Stimulated activated CD4-positive, alpha-beta T cell treated with anti-CD3 and anti-CD28 coated beads, Interleukin-12 subunit alpha, Interleukin-12 subunit beta, amount 100 ng/mL, for 48 hours (primary cell): ENCODE data around the gene FARS2.
"Not testable (repeated sequence)": the region's sequence is repeated elsewhere in the genome, so short reads cannot be mapped to it uniquely, and the experiment has no call there.

Experiments used
- DNase-seq, 3 donors: peaks; one replicate each; pipeline ENCODE4 v3.0.0-alpha.2; 2020; ENCODE audit warnings: low read depth in 2 of 3, low spot score in 1 of 3

FARS2 gene

DNA sequence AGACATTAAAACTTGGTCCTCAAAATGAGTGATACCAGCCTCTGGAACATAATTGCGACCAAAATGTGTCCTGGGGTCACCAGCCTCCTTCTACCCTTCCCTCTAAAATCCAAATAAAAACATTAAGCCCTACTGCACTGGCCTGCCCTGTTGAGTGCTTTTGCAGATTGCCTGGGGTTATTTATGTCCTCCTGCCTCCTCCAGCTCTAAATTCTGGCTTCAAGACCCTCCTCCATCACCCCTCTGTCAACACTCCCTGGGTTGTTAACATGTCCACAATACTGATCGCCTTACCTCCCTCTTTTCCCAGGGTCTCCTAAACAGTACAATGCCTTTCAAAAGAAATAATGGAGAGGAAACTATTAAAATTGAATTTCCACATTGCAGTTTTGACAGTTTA, 418.0 kb downstream of the FARS2 start:
- DNase-seq: no peak

DNA sequence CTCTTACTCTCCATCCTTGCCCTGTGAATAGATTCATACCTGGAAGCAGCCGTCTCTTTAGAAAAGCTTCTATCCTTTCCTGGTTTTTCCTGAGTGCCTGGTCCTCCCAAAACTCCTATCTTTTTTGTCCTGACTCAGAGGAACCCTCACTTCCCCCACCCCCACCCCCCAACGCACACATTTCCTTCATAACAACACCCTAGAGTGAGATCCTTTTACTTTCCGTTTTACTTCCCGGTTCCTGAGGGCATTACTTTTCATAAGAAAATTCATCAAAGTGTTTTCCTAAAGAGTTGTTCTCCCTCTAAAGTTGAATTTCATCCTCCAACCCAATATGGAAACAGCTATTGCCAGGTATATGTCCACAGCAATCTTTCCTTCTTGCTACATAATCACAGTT, 418.4 kb downstream of the FARS2 start:
- DNase-seq: no peak

DNA sequence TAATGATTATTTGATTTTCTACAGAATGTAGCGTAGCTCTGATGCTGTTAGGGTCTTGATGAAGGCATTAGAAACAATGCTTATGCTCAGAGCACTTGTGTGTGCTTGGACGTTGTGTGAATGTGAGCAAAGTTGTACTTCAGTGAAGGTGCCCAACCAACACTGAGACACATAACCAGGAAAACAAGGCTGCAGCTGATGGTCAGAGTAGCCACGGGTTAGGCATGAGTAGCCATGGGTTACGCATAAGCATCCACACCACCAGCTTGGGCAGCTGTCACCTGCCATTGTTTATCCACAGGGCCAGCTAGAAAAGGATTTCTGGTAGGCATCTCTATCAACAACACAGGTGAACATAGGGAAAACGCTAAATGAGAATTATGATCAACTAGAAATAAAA, 418.8 kb downstream of the FARS2 start:
- no peak for DNase-seq

DNA sequence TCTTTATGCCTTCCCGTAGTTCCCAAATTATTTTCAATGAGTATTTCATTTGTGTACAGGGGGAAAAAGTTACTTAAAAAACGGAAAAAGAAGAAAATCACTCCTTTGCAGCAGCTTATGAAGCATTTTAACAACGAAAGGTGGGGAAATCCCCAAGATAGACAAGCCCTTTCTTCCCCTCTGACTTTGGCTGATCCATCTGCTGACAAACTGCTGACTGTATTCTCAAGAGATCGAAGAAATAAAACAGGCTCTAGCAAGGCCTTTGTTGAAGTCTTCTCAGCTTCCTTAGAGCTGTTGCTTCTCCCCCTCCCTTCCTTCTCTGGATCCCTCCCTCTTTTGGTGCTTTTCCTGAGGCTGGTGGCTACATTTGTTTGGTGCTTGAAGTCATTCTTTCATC, 420.2 kb downstream of the FARS2 start:
- no peak for DNase-seq

DNA sequence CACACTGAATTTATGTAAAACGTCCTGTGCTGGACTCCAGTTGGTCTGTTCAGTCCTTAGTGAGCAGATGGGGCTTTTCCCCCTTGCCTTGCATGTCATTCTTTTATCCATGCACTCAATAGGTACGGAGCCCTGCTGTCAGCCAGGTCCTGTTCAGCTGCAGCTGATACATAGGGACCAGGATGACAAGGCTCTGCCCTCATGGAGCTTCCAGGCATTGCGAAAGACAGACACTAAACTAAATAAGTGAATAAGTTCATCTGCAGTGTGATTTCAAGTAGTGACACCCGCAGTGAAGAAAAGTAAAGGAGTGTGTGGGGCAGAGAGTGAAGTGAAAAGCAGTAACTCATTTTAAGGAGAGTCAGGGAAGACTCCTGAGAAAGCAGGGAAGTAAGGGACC, 421.2 kb downstream of the FARS2 start:
- DNase-seq: no peak

DNA sequence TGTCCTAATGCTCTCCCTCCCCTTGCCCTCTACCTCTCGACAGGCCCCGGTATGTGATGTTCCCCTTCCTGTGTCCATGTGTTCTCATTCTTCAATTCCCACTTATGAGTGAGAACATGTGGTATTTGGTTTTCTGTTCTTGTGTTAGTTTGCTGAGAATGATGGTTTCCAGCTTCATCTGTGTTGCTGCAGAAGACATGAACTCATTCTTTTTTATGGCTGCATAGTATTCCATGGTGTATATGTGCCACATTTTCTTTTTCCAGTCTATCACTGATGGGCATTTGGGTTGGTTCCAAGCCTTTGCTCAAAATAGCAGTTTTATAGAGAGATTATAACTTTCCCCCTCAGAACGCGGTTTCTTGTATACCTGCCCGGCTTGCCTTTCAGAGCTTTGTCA, 422.4 kb downstream of the FARS2 start:
- DNase-seq: not testable (repeated sequence)

DNA sequence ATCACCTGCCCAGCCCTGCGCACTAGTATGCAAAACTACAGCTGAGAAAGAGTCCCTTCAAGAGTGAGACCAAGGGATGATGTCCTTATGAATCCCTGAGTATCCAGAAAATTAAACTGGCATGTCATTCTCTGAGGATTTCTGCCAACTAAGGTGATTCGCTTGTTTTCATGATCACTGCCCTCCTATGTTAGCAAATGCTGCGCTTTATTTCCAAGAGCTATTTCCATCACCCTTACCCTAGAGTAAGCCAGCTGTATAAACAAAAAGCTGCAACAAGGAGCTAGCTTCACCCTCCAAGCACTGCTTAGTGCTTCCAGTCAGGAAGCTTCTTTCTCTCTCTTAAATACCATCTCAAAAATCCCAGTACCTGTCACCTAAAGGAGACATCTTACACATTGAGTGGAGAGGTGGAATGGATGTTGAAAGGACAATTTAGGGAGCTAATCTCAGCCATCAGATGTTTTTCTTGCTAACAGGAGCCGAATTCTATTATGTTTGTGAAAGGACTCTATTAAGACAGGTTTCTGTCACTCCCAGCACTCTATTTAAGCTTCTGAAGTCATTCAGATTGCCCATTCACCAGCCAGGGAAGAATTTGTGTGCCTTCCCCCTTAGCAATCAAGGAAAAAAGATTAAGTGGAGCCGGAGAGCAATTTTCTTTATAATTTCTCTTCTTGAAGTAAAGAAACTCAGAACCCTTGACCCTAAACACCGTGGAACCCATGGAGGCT, 423.2 kb downstream of the FARS2 start:
- DNase-seq: no peak

DNA sequence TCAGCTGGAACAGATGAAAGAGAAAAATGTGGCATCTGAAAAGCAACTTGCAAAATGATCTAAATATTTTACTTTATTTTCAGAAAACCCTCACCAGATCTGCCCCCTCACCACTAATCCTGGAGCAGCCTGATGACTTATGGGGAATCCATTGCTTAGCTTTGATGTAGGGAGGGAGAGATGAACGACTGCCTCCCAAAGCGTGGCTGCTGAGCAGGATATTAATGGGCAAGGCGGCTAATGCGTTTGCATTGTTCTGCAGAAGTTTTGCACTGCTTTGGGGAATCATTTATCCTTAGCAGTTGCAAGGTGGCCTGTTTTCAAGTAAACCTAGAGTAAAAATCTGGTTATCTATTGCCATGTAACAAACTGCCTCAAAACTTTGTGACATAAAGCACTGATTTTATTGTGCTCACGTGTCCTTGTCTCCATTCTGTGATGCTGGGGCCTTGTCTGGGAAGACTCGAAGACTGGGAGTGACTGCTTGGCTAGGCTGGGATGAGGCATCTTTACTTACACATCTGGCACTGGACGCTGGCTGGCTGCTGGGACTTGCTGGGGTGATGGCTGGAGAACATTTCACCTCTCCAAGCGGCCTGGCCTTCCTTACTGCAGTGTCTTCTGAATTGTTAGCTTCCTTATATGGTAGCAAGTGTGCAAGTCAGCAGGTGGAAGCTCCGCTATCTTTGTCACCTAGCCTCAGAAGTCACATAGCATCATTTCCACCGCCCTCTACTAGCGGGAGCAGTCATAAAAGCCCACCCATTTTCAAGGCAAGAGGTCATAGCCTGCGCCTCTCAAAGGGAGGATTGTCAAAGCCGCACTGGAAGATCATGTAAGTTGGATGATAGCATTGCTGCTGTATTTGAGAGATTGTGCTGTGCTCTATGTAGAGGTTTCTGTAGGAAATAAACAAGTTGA, 432.2 kb downstream of the FARS2 start:
- DNase-seq: no peak

DNA sequence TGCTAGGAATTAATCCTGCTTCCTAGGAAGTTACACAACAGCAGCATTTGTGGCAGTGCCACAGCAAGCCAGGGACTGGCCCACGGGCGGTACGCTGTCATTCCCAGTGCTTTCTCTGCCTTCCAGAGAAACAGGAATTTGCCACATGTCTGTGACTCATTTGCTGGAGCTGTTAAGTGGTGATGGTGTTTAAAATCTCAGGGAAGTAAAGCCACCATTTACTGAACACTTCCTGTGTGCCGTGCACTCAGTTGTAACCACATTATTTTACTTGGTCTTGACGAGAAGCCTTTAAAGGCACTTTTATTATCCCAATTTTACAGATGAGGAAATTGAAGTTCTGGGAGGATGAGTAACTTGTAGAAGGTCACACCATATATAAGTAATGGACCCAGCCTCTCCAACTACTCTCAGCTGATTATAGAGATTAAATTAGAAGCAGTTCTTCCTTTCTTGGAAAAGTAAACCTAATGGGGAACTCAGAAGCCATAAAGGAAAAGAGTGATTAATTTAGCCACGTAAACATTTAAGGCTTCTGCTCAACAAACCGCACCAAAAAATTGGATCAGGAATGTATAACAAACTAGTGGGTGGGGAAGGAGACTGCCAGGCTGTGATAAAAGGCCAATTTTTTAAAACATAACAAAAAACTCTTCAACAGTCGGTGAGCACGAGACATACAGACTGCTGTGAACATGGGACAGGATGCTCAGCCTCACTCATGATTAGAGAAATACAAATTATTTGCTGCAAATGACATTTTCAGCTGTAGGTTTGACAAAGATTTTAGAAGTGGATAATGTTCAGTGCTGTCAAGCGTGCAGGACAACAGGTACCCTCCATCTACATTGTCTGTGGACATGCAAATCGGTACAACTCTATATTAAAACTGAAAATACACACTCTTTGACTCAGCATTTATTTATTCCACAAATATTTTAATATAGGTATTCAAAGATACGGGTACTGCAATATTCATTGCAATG, 434.2 kb downstream of the FARS2 start:
- no peak for DNase-seq

DNA sequence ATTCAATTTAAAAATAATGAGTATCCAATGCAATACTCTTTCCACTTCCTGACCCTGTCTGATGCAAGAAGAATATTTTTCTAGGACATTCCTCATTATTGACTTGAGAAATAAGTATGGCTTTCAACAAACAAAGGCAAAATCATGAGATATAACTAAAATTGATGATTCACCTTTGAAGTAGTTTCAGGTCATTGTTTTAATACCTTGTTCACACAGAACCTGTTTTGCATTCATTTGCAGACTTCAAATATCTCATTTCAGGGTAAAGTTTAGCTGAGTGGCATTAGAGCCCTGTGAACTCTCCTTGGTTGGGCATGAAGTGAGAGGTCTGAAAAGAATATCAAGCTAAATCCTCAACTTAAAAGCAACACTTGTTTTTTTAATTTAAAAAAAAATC, 436.2 kb downstream of the FARS2 start:
- DNase-seq: no peak

DNA sequence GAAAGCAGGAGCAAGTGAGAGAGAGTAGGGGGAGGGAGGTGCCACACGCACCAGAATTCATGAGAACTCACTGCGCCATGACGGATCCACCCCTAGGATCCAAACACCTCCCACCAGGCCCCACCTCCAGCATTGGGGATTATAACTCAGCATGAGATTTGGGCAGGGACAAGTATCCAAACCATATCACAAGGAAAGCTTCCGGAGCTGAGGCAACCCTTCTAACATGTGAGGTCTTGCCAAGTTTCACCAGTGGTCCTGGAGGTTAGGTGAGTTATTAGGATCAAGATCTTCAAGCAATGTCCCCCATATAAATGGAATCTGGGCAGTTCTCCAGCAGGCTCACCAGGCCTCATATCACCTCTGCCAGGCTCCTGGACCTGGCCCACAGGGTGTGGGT, 437.0 kb downstream of the FARS2 start:
- DNase-seq: no peak

DNA sequence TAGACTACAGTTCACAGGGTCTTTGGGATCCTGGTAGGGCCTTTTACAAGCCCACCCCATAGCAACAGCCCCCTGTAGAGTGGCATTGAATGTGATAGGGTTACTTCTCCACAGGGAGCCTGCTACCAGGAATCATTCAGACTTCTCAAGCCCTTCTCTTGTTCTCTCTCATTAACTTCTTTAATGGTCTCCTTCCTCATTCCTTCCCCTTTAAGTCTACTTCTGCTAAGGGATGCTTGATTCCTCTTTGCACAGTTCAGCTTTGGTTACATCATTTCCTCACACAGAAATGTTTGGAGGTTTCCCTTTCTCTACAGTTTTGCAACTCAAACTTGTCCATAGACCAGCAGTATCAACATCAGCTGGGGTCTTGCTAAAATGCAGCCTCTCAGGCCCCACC, 437.8 kb downstream of the FARS2 start:
- not testable (repeated sequence) for DNase-seq

DNA sequence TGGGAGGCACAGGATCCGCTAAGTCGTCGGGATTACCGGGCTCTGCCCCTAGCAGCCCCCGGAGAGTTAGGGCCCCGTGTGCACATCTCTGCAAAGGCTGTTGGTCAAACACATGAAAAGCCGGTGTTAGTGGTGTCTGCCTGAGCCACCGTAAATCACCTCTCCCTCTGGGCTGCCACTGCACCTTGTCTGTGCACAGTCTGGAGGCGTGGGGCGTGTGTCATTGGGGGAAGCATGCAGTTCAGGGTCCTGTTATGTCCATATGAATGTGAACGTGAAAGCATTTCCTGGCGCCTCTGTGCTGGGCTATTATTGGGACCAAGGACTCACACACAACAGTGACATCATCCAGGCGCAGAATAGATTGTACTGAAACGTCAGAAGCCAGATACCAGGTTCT, 439.9 kb downstream of the FARS2 start:
- no peak for DNase-seq

DNA sequence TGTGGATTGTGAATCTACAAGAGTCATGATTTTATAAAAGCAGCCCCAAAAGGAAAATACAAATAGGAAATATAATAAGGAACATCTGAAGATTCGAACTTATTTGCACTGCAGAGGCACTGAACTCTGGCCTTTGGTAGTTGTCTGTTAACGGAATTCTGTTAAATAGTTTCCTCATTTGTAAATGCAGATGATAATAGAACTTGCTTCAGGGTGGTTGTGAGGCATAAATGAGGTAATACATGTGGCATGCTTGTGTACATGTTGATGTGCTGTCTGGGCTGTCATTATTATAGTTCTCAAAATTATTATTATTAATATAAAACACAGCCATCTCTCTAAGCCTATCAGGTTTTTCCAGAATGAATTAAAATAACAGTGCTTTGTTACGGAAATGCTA, 443.4 kb downstream of the FARS2 start:
- DNase-seq: no peak

DNA sequence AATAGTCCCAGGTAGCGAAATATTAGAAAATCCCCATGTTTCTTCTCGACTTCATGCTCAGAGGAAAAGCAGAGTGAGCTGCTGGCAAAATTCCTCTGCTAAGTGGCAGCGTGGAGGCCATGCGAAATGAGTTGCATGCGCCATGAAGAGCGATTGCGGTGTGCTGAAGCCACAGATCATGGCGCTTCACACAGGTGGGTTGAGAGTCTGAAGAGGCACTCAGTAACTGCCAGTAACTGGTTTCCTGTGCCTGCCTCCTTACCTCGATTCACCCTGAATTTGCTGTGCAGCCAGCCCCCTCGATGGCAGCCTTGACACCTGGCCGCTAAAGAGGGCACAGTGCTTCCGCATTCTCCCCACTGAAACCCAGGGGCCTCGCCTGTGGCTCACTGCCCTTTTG, 443.9 kb downstream of the FARS2 start:
- DNase-seq: no peak

DNA sequence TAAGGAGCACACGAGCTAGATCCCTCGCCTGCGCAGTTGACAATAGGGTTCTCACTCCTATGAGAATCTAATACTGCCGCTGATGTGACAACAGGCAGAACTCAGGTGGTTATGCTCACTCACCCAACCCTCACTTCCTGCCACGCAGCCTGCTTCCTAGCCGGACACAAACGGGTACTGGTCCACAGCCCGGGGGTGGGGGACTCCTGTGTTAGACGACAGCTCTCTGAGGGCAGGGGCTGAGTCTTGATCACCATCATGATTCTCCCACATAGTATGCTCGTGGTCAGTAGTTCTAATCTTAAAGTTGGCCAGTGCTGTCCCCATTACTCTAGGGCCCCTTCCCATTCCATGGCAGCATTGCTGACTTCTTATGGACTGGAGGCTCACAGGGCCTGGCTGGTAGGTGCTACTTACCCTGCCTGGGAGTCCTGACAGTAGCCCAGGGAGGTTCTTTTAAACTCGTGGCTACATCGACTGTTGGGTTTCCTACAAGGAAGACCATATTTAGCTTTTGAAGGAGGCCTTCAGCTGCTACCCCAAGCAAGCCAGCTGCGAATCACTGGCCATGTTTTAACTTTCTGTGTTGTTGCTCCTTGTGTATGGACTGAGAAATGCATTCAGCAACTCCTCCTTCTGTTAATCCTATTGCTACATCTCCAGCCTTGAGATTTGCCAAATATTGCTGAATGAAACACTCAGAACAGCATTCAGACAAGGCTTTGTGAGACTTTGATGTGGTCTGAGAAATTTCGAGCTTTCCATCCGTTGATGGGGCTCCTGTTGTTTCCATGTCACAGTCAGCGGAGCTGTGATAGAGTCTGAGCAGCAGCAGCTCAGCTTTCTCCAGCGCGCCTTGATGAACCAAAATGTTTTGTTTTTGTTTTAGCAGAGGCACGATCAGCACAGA, 445.1 kb downstream of the FARS2 start:
- DNase-seq: no peak

DNA sequence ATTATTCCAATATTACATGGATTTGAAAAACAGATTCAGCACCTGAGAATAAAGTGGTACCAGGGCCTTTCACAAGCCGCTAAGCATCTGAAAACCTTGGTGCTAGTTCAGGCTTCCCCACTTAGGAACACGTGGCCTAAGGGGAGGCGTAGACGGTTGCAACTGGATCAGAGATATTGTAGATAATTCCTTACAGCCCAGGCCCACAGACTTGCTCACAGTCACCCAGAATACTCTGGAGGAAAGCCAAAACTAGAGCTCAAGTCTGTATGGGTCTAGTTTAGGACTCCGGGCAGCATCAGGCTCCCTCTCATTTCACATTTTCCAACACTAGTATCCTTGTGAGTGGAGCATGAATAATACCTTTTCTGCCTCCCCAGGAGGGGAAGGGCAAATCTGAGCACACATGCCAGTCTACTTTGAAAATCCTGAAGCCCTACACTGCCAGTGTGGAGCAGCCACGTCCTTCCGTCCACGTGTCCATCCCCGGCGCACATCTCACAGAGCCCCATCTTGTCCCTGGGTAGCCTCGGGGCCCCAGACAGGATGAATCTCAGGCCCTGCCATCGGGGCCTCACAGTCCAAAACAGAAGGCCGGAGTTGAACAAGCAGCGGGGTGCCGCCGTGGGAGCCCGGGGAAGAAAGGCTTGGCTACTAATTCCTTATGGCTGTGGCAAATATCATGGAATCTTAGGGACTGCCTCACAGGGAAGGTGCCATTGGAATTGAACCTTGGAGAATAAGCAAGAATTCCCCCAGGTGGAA, 446.1 kb downstream of the FARS2 start:
- no peak for DNase-seq

DNA sequence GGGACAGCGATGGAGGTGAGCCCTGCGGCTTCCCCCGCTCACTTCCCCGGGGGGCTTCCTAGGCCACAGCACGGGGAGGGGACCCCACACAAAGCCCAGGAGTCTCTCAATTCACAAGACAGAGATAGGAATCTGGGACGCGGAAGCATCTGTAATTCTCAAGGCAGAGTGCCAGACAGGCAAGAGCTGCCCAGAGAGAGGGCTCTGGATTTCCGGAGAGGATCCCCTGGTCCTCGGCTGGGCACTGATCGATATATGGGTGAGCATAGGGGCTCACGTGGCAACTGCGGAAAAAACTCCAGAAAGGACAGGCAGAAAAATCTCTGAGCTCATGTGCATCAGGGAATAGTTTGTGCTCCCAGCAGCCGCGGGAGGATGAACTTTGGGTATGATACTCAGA, 449.2 kb downstream of the FARS2 start:
- DNase-seq: no peak

DNA sequence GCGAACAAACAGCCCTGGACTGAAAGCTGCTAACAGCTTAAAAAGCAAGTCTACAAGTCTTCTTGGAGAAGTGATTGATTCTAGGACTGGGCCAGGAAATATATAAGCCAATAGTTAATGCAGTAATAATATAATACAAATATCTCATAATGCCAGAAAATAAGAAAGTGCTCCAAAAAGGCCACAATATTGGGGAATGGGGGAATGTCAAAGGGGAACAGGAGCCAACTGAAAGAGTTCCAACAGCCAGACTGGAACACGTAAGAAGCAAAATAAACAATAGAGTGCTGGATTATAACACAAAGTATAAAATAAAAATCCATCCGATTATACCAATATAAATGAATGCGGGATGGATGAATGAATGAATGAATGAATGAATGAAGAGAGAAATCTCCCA, 449.6 kb downstream of the FARS2 start:
- no peak for DNase-seq
